K562 treated with DMSO at 1 percent for 48 hours (cell line): ENCODE measurements around the gene HMGN1. TPM values are rescaled to one million over a fixed set of nuclear protein-coding genes. Genes with fewer than 3 reads are reported as not detected.

Experiments used
- total RNA-seq: library from RNA; unstranded; fragments of 300-600 nt; gene quantifications from 2 replicates; pipeline ENCODE4 v1.2.3, GENCODE V29; 2022; ENCODE audit warnings: low replicate concordance; ENCODE audit errors: extremely low read depth

The HMGN1 gene, protein sequence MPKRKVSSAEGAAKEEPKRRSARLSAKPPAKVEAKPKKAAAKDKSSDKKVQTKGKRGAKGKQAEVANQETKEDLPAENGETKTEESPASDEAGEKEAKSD
- not detected in 2 replicates for total RNA-seq

DNA sequence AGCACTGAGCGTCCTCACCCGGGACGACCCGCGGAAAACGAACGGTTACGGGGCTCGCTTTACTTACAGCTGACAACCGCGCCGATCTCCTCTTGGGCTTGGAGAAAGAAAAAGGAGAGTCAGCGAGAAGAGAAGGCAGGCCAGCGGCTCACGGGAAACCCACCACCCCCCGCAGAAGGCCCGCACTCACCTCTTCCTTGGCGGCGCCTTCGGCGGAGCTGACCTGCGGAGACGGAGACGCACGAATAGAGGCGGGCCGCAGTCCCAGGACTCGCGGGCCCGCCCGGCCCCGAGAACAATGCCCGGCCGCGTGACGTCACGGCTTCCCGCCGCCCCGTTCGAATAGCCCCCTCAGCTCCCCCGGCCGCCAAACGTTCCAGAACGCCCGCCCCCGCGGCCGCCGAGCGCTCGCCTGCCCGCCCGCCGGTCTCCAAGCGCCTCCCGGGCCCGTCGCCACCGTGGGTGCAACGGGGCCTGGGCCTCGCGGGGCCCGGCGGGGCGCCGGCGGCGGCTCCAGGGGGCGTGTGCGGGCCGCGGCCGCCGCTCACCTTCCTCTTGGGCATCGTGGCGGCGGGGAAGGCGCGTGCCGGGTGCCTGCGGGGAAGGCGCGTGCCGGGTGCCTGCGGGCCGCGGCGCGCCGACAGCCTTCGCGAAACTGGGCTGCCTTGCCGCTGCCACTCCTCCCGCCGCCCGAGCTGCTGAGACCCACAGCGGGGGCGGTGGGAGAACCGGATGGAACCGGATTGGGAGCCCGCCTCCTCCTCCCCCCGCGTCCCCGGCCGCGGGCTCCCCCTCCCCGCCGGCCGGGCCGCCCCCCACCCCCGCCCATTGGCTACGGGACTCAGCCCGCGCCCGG is at the start of gene HMGN1:
TSS of gene HMGN1 (minus strand) at position 734 of the 856 bp plus-strand sequence. CDS start at position 563, 171 bp downstream.

GRCh38 chr21:39313571-39314142 is 35.2 kb downstream of the HMGN1 start, which contains the start of gene BRWD1:
BRWD1 (minus strand) TSS chr21:39313632; CDS start chr21:39313491, 141 bp downstream.

Other genes starting within 250 kb of the HMGN1 start
- not detected in 2 replicates for gene PSMG1, start 165.6 kb downstream of the HMGN1 start, total RNA-seq
- not detected in 2 replicates for gene BRWD1, start 35.5 kb downstream of the HMGN1 start, total RNA-seq
- not detected in 2 replicates for gene LCA5L, start 96.7 kb upstream of the HMGN1 start, total RNA-seq
- gene SH3BGR, start 102.9 kb upstream of the HMGN1 start, total RNA-seq = not detected in 2 replicates